HEK293 (cell line): ENCODE results near the gene GRHL3.

Experiments used
- CTCF ChIP-seq: fragments of 450-650 bp; formaldehyde crosslinking; IDR thresholded peaks from 2 replicates; pipeline ENCODE4 v1.5.1; 2016; ENCODE audit warnings: missing biosample characterization, missing genetic modification characterization
- ZNF776 ChIP-seq: fragments of 450-650 bp; formaldehyde crosslinking; IDR thresholded peaks from 2 replicates; pipeline ENCODE4 v1.5.0; 2017; ENCODE audit warnings: missing biosample characterization, missing genetic modification characterization, borderline replicate concordance

GRCh38 chr1:24403806-24404205 is 84.6 kb downstream of the GRHL3 start:
- TF ChIP-seq ZNF776 (tag by site-specific recombination) (no peak), CTCF (tag by site-specific recombination) (no peak)
